HEK293 (cell line): ENCODE data around the gene ERG.

Experiments used
- CTCF ChIA-PET: fragments of 350-600 bp; formaldehyde crosslinking; extraction: SDS; loops from one replicate; lab custom pipeline; 2021; ENCODE audit warnings: antibody characterized with exemption; lab: Yijun Ruan, JAX
- POLR2A ChIA-PET: fragments of 300-600 bp; formaldehyde crosslinking; extraction: SDS; loops from one replicate; lab custom pipeline; 2020; ENCODE audit warnings: antibody characterized with exemption, inconsistent platforms; lab: Yijun Ruan, JAX
- H3K27ac ChIP-seq: fragments of 200-500 bp; sonication (Bioruptor generic); 2 replicates; pipeline ENCODE4 v1.5.1; 2014; ENCODE audit warnings: low read depth, low read length, control low read depth, inconsistent platforms; ENCODE audit errors: extremely low read depth
- H3K36me3 ChIP-seq, 2 experiments: fragments of 200-500 bp in 1 of 2; sonication (Bioruptor generic) in 1 of 2; 1 replicate in 1 of 2; 2 replicates in 1 of 2; pipeline ENCODE4 v1.5.1; 2014 to 2017; ENCODE audit warnings: inconsistent platforms in 2 of 2, low read length in 2 of 2; ENCODE audit not compliant: control insufficient read depth in 2 of 2, insufficient read depth in 1 of 2
- H3K4me1 ChIP-seq: fragments of 200-500 bp; sonication (Bioruptor generic); 2 replicates; pipeline ENCODE4 v1.5.1; 2014; ENCODE audit warnings: mild to moderate bottlenecking, low read length, inconsistent platforms; ENCODE audit not compliant: control insufficient read depth, insufficient read depth
- H3K4me3 ChIP-seq: 2 replicates; pipeline ENCODE4 v1.5.1; 2011; ENCODE audit warnings: low read depth, mild to moderate bottlenecking, control low read depth, low read length, moderate library complexity
- H3K9me3 ChIP-seq: fragments of 200-500 bp; sonication (Bioruptor generic); 2 replicates; pipeline ENCODE4 v1.5.1; 2014; ENCODE audit warnings: low read depth, low read length, inconsistent platforms; ENCODE audit not compliant: control insufficient read depth, insufficient read depth
- GLIS1 ChIP-seq: fragments of 450-650 bp; formaldehyde crosslinking; IDR thresholded peaks from 2 replicates; pipeline ENCODE4 v1.5.1; 2016; ENCODE audit warnings: missing biosample characterization, missing genetic modification characterization
- REPIN1 ChIP-seq: fragments of 450-650 bp; formaldehyde crosslinking; IDR thresholded peaks from 2 replicates; pipeline ENCODE4 v1.5.1; 2017; ENCODE audit warnings: missing biosample characterization, missing genetic modification characterization, low read depth
- SP2 ChIP-seq: fragments of 450-650 bp; formaldehyde crosslinking; IDR thresholded peaks from 2 replicates; pipeline ENCODE4 v1.5.1; 2016; ENCODE audit warnings: missing biosample characterization, missing genetic modification characterization
- YY2 ChIP-seq: fragments of 450-650 bp; formaldehyde crosslinking; IDR thresholded peaks from 2 replicates; pipeline ENCODE4 v1.5.1; 2016; ENCODE audit warnings: missing biosample characterization, missing genetic modification characterization
- ZBTB8A ChIP-seq: fragments of 450-650 bp; formaldehyde crosslinking; IDR thresholded peaks from 2 replicates; pipeline ENCODE4 v1.5.1; 2016; ENCODE audit warnings: missing biosample characterization, missing genetic modification characterization
- ZNF211 ChIP-seq: fragments of 450-650 bp; formaldehyde crosslinking; IDR thresholded peaks from 2 replicates; pipeline ENCODE4 v1.5.1; 2016; ENCODE audit warnings: low read depth, missing biosample characterization, missing genetic modification characterization
- ZNF248 ChIP-seq: fragments of 450-650 bp; formaldehyde crosslinking; IDR thresholded peaks from 2 replicates; pipeline ENCODE4 v1.5.1; 2017; ENCODE audit warnings: missing biosample characterization, missing genetic modification characterization
- ZNF350 ChIP-seq: fragments of 450-650 bp; formaldehyde crosslinking; IDR thresholded peaks from 2 replicates; pipeline ENCODE4 v1.5.0; 2017; ENCODE audit warnings: missing biosample characterization, mild to moderate bottlenecking, missing genetic modification characterization
- ZNF366 ChIP-seq: fragments of 450-650 bp; formaldehyde crosslinking; conservative IDR thresholded peaks from 2 replicates; pipeline ENCODE4 v1.5.1; 2016; ENCODE audit warnings: missing biosample characterization, missing genetic modification characterization
- ZNF404 ChIP-seq: fragments of 450-650 bp; formaldehyde crosslinking; IDR thresholded peaks from 2 replicates; pipeline ENCODE4 v1.5.1; 2017; ENCODE audit warnings: missing biosample characterization, missing genetic modification characterization
- ZNF768 ChIP-seq: fragments of 450-650 bp; formaldehyde crosslinking; IDR thresholded peaks from 2 replicates; pipeline ENCODE4 v1.5.1; 2018; ENCODE audit warnings: missing biosample characterization, mild to moderate bottlenecking, missing genetic modification characterization
- ZNF777 ChIP-seq: fragments of 450-650 bp; formaldehyde crosslinking; IDR thresholded peaks from 2 replicates; pipeline ENCODE4 v1.5.1; 2017; ENCODE audit warnings: missing biosample characterization, missing genetic modification characterization, borderline replicate concordance
- ZNF830 ChIP-seq: fragments of 450-650 bp; IDR thresholded peaks from 2 replicates; pipeline ENCODE4 v1.5.0; 2018; ENCODE audit warnings: missing biosample characterization, missing genetic modification characterization, low read depth, mild to moderate bottlenecking, moderate library complexity
- ZSCAN23 ChIP-seq: fragments of 450-650 bp; formaldehyde crosslinking; IDR thresholded peaks from 2 replicates; pipeline ENCODE4 v1.5.1; 2016; ENCODE audit warnings: missing biosample characterization, missing genetic modification characterization
- TF ChIP-seq, protein P1 (sequence below): fragments of 450-650 bp; formaldehyde crosslinking; IDR thresholded peaks from 2 replicates; pipeline ENCODE4 v1.5.0; 2017; ENCODE audit warnings: missing biosample characterization, missing genetic modification characterization, borderline replicate concordance
- TF ChIP-seq, protein P2 (sequence below): fragments of 450-650 bp; formaldehyde crosslinking; IDR thresholded peaks from 2 replicates; pipeline ENCODE4 v1.5.1; 2016; ENCODE audit warnings: missing biosample characterization, missing genetic modification characterization
- TF ChIP-seq, protein P3 (sequence below): fragments of 450-650 bp; formaldehyde crosslinking; IDR thresholded peaks from 2 replicates; pipeline ENCODE4 v1.5.1; 2016; ENCODE audit warnings: missing biosample characterization, missing genetic modification characterization
- TF ChIP-seq, protein P4 (sequence below): fragments of 450-650 bp; formaldehyde crosslinking; IDR thresholded peaks from 2 replicates; pipeline ENCODE4 v1.5.1; 2017; ENCODE audit warnings: missing biosample characterization, missing genetic modification characterization
- TF ChIP-seq, protein P5 (sequence below): fragments of 450-650 bp; formaldehyde crosslinking; IDR thresholded peaks from 2 replicates; pipeline ENCODE4 v1.5.1; 2016; ENCODE audit warnings: missing biosample characterization, missing genetic modification characterization
- TF ChIP-seq, protein P6 (sequence below): fragments of 450-650 bp; formaldehyde crosslinking; IDR thresholded peaks from 2 replicates; pipeline ENCODE4 v1.5.1; 2016; ENCODE audit warnings: missing biosample characterization, missing genetic modification characterization

Gene ERG

DNA sequence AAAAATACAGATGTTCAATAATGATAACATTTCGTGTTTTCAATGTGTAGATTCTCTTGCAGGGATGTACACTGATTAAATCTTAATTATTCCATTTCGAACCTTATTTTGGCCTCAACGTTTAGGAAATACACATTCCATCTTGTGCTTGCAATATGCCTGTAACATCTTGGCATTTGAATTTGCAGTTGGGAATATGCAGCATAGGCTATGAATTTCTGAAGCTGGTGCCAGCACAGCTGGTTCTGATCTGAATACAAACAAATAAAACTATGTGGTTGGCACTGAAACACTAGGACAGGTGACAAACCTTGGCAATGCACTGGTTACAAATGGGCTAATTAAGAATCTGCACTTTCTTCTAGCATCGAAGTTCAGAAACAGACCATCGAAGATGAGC lies 108.4 kb downstream of the ERG start:
- CTCF ChIA-PET = interaction anchor here (0.7 to 1.3 kb wide), 4 partner anchors 9 to 633 kb away, joined by 3 to 4 read pairs (median 3); no protein-coding TSS in a partner anchor
- TF ChIP-seq ZBTB8A (tag by site-specific recombination) (no peak), SP2 (tag by site-specific recombination) (no peak), ZNF211 (tag by site-specific recombination) (no peak), ZSCAN23 (tag by site-specific recombination) (no peak), ZNF777 (tag by site-specific recombination) (no peak), ZNF350 (tag by site-specific recombination) (no peak), GLIS1 (tag by site-specific recombination) (no peak), YY2 (tag by site-specific recombination) (no peak), ZNF830 (no peak), ZNF404 (no peak), ZNF248 (tag by site-specific recombination) (no peak), ZNF366 (tag by site-specific recombination) (no peak), ZNF768 (tag by site-specific recombination) (no peak), REPIN1 (no peak)
- TF ChIP-seq, protein P1, sequence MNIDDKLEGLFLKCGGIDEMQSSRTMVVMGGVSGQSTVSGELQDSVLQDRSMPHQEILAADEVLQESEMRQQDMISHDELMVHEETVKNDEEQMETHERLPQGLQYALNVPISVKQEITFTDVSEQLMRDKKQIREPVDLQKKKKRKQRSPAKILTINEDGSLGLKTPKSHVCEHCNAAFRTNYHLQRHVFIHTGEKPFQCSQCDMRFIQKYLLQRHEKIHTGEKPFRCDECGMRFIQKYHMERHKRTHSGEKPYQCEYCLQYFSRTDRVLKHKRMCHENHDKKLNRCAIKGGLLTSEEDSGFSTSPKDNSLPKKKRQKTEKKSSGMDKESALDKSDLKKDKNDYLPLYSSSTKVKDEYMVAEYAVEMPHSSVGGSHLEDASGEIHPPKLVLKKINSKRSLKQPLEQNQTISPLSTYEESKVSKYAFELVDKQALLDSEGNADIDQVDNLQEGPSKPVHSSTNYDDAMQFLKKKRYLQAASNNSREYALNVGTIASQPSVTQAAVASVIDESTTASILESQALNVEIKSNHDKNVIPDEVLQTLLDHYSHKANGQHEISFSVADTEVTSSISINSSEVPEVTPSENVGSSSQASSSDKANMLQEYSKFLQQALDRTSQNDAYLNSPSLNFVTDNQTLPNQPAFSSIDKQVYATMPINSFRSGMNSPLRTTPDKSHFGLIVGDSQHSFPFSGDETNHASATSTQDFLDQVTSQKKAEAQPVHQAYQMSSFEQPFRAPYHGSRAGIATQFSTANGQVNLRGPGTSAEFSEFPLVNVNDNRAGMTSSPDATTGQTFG (tag by site-specific recombination) = no peak
- TF ChIP-seq, protein P2, sequence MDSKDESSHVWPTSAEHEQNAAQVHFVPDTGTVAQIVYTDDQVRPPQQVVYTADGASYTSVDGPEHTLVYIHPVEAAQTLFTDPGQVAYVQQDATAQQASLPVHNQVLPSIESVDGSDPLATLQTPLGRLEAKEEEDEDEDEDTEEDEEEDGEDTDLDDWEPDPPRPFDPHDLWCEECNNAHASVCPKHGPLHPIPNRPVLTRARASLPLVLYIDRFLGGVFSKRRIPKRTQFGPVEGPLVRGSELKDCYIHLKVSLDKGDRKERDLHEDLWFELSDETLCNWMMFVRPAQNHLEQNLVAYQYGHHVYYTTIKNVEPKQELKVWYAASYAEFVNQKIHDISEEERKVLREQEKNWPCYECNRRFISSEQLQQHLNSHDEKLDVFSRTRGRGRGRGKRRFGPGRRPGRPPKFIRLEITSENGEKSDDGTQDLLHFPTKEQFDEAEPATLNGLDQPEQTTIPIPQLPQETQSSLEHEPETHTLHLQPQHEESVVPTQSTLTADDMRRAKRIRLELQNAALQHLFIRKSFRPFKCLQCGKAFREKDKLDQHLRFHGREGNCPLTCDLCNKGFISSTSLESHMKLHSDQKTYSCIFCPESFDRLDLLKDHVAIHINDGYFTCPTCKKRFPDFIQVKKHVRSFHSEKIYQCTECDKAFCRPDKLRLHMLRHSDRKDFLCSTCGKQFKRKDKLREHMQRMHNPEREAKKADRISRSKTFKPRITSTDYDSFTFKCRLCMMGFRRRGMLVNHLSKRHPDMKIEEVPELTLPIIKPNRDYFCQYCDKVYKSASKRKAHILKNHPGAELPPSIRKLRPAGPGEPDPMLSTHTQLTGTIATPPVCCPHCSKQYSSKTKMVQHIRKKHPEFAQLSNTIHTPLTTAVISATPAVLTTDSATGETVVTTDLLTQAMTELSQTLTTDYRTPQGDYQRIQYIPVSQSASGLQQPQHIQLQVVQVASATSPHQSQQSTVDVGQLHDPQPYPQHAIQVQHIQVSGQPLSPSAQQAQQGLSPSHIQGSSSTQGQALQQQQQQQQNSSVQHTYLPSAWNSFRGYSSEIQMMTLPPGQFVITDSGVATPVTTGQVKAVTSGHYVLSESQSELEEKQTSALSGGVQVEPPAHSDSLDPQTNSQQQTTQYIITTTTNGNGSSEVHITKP (tag by site-specific recombination) = no peak
- TF ChIP-seq, protein P3, sequence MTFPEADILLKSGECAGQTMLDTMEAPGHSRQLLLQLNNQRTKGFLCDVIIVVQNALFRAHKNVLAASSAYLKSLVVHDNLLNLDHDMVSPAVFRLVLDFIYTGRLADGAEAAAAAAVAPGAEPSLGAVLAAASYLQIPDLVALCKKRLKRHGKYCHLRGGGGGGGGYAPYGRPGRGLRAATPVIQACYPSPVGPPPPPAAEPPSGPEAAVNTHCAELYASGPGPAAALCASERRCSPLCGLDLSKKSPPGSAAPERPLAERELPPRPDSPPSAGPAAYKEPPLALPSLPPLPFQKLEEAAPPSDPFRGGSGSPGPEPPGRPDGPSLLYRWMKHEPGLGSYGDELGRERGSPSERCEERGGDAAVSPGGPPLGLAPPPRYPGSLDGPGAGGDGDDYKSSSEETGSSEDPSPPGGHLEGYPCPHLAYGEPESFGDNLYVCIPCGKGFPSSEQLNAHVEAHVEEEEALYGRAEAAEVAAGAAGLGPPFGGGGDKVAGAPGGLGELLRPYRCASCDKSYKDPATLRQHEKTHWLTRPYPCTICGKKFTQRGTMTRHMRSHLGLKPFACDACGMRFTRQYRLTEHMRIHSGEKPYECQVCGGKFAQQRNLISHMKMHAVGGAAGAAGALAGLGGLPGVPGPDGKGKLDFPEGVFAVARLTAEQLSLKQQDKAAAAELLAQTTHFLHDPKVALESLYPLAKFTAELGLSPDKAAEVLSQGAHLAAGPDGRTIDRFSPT (tag by site-specific recombination) = no peak
- TF ChIP-seq, protein P4, sequence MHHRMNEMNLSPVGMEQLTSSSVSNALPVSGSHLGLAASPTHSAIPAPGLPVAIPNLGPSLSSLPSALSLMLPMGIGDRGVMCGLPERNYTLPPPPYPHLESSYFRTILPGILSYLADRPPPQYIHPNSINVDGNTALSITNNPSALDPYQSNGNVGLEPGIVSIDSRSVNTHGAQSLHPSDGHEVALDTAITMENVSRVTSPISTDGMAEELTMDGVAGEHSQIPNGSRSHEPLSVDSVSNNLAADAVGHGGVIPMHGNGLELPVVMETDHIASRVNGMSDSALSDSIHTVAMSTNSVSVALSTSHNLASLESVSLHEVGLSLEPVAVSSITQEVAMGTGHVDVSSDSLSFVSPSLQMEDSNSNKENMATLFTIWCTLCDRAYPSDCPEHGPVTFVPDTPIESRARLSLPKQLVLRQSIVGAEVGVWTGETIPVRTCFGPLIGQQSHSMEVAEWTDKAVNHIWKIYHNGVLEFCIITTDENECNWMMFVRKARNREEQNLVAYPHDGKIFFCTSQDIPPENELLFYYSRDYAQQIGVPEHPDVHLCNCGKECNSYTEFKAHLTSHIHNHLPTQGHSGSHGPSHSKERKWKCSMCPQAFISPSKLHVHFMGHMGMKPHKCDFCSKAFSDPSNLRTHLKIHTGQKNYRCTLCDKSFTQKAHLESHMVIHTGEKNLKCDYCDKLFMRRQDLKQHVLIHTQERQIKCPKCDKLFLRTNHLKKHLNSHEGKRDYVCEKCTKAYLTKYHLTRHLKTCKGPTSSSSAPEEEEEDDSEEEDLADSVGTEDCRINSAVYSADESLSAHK (tag by site-specific recombination) = no peak
- TF ChIP-seq, protein P5, sequence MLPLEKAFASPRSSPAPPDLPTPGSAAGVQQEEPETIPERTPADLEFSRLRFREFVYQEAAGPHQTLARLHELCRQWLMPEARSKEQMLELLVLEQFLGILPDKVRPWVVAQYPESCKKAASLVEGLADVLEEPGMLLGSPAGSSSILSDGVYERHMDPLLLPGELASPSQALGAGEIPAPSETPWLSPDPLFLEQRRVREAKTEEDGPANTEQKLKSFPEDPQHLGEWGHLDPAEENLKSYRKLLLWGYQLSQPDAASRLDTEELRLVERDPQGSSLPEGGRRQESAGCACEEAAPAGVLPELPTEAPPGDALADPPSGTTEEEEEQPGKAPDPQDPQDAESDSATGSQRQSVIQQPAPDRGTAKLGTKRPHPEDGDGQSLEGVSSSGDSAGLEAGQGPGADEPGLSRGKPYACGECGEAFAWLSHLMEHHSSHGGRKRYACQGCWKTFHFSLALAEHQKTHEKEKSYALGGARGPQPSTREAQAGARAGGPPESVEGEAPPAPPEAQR (tag by site-specific recombination) = no peak
- TF ChIP-seq, protein P6, sequence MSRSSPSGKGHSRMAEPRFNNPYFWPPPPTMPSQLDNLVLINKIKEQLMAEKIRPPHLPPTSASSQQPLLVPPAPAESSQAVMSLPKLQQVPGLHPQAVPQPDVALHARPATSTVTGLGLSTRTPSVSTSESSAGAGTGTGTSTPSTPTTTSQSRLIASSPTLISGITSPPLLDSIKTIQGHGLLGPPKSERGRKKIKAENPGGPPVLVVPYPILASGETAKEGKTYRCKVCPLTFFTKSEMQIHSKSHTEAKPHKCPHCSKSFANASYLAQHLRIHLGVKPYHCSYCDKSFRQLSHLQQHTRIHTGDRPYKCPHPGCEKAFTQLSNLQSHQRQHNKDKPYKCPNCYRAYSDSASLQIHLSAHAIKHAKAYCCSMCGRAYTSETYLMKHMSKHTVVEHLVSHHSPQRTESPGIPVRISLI = no peak
- TF ChIP-seq, all 188 proteins: peak for 0
- H3K27ac ChIP-seq = no peak overlapping the region
- POLR2A ChIA-PET = no interaction called here
- no peaks in the 10 kb centered on the region for H3K9me3 ChIP-seq
- H3K36me3 ChIP-seq = no peaks in the 10 kb centered on the region
- H3K4me1 ChIP-seq = no peaks in the 10 kb centered on the region
- no peak overlapping the region for H3K4me3 ChIP-seq
